ENCODE measurements around the gene MAP2K7. TPM values are rescaled to one million over a fixed set of nuclear protein-coding genes. Genes with fewer than 3 reads are reported as not detected.

MAP2K7 gene
- total RNA-seq, 1 experiment from 2014 or later, result 39.4 TPM

- TF ChIP-seq ATF2 (CRISPR knock-in tag; IDR thresholded peaks at IDR 0.05; ENCODE audit: borderline replicate concordance, low read depth) (no peak), CDX4 (CRISPR knock-in tag; IDR thresholded peaks at IDR 0.05; ENCODE audit: borderline replicate concordance) (no peak), MYBL2 (CRISPR knock-in tag; IDR thresholded peaks at IDR 0.05) (no peak), MAX (CRISPR knock-in tag; IDR thresholded peaks at IDR 0.05) (no peak), NFYB (CRISPR knock-in tag; conservative IDR thresholded peaks at IDR 0.05; ENCODE audit: low read depth) (no peak), ZNF532 (CRISPR knock-in tag; IDR thresholded peaks at IDR 0.05; ENCODE audit: borderline replicate concordance) (no peak), JAZF1 (CRISPR knock-in tag; IDR thresholded peaks at IDR 0.05) (no peak), GRHL2 (CRISPR knock-in tag; IDR thresholded peaks at IDR 0.05; ENCODE audit: insufficient replicate concordance, severe bottlenecking) (no peak), NFE2L1 (CRISPR knock-in tag; IDR thresholded peaks at IDR 0.05) (no peak), ZNF425 (CRISPR knock-in tag; conservative IDR thresholded peaks at IDR 0.05) (no peak)
Measured at GRCh38 chr19:7855426-7856108, 48.1 kb upstream of the MAP2K7 start (continued).

GRCh38 chr19:7856109-7856591 is 47.5 kb upstream of the MAP2K7 start:
- Mint-ChIP-seq H3K27ac (no peak overlapping the region), H3K4me1 (peaks cover 12% of the 10 kb centered on the region), H3K36me3 (no peaks in the 10 kb centered on the region), H3K27me3 (ENCODE audit: low read depth) (peaks cover 57% of the 10 kb centered on the region), H3K4me3 (no peak overlapping the region), H3K9me3 (no peaks in the 10 kb centered on the region)
- POLR2A ChIA-PET, result no interaction called here
- DNase-seq (ENCODE audit: low spot score) (no peak), ATAC-seq (no peak)
- CTCF ChIA-PET, result interaction anchor here (0.6 to 3.1 kb wide), 4 partner anchors 13 to 662 kb away, joined by 3 to 65 read pairs (median 17); no protein-coding TSS in a partner anchor
- TF ChIP-seq NFYB (CRISPR knock-in tag; conservative IDR thresholded peaks at IDR 0.05; ENCODE audit: low read depth) (no peak), E2F1 (CRISPR knock-in tag; IDR thresholded peaks at IDR 0.05) (no peak)
